Ascending aorta (tissue), 2 donors: Measurements from ENCODE around the gene ANKRD33B. TPM values are rescaled to one million over a fixed set of nuclear protein-coding genes. Genes with fewer than 3 reads are reported as not detected.

Experiments used
- DNase-seq, 2 donors: peaks; one replicate each; pipeline ENCODE4 v3.0.0-alpha.2; 2019; ENCODE audit warnings: low spot score in 2 of 2
- H3K27ac ChIP-seq, 2 donors: fragments of 200-600 bp; sonication (generic); one replicate each; pipeline ENCODE4 v1.5.1; 2016 to 2017; ENCODE audit warnings: mild to moderate bottlenecking in 1 of 2
- H3K27me3 ChIP-seq: fragments of 200-600 bp; sonication (generic); one replicate; pipeline ENCODE4 v1.5.1; 2017
- H3K36me3 ChIP-seq, 2 donors: fragments of 200-600 bp; sonication (generic); one replicate each; pipeline ENCODE4 v1.5.1; 2016
- H3K4me1 ChIP-seq, 2 donors: fragments of 200-600 bp; sonication (generic); one replicate each; pipeline ENCODE4 v1.5.1; 2016 to 2017; ENCODE audit warnings: mild to moderate bottlenecking in 1 of 2
- H3K4me3 ChIP-seq, 2 donors: fragments of 200-600 bp; sonication (generic); one replicate each; pipeline ENCODE4 v1.5.1; 2016 to 2017; ENCODE audit warnings: mild to moderate bottlenecking in 1 of 2
- H3K9me3 ChIP-seq, 2 donors: fragments of 200-600 bp; sonication (generic); one replicate each; pipeline ENCODE4 v1.5.1; 2016
- CTCF ChIP-seq, 3 experiments: fragments of 200-600 bp in 2 of 3; fragments of 450-650 bp in 1 of 3; sonication (generic) in 2 of 3; IDR thresholded peaks; one replicate each; pipeline ENCODE4 v1.5.1; 2016 to 2019; ENCODE audit warnings: antibody characterized with exemption in 3 of 3, mild to moderate bottlenecking in 1 of 3, moderate library complexity in 1 of 3
- intact Hi-C: fragments of 100-400 bp; cut with DNase I; formaldehyde crosslinking; loops from one replicate; pipeline ENCODE4 v1.15.1; 2023
- total RNA-seq: library from RNA; depleted of rRNA; stranded (reverse); fragments of >200 nt; gene quantifications from one replicate; pipeline ENCODE4 v1.1.0, GENCODE V29; 2016

The ANKRD33B gene
- total RNA-seq, 1 donor from 2014 or later = 7.2 TPM

- intact Hi-C loops = no loop called here
- no peaks in the 10 kb centered on the region for H3K36me3 ChIP-seq
- H3K9me3 ChIP-seq = no peaks in the 10 kb centered on the region
- DNase-seq = no peak
- peaks cover 5 to 12% of the 10 kb centered on the region in 2 donors for H3K4me1 ChIP-seq
- H3K4me3 ChIP-seq = no peak overlapping the region
- TF ChIP-seq CTCF (IDR thresholded peaks at IDR 0.05) = no peak
- no peak overlapping the region for H3K27ac ChIP-seq
- no peaks in the 10 kb centered on the region for H3K27me3 ChIP-seq
Measured at GRCh38 chr5:10576121-10576789, 12.4 kb downstream of the ANKRD33B start.

- peaks cover 5 to 16% of the 10 kb centered on the region in 2 donors for H3K4me1 ChIP-seq
- H3K27me3 ChIP-seq = no peaks in the 10 kb centered on the region
- DNase-seq = no peak
- H3K27ac ChIP-seq = peak overlapping the region; percentile 58 to 79
- TF ChIP-seq CTCF (IDR thresholded peaks at IDR 0.05) = no peak
- no peaks in the 10 kb centered on the region for H3K36me3 ChIP-seq
- no peak overlapping the region for H3K4me3 ChIP-seq
- intact Hi-C loops = no loop called here
- no peaks in the 10 kb centered on the region for H3K9me3 ChIP-seq
Measured at GRCh38 chr5:10576790-10577189, 12.9 kb downstream of the ANKRD33B start.

GRCh38 chr5:10577371-10578292 lies 13.8 kb downstream of the ANKRD33B start:
- intact Hi-C loops = no loop called here
- no peak for DNase-seq
- Histone ChIP-seq H3K36me3 (no peaks in the 10 kb centered on the region), H3K4me3 (no peak overlapping the region), H3K4me1 (peaks cover 5 to 20% of the 10 kb centered on the region in 2 donors), H3K27ac (peak overlapping the region; percentile 58 to 79), H3K27me3 (no peaks in the 10 kb centered on the region), H3K9me3 (no peaks in the 10 kb centered on the region)
- TF ChIP-seq CTCF (IDR thresholded peaks at IDR 0.05) = no peak

GRCh38 chr5:10578293-10578665 lies 14.4 kb downstream of the ANKRD33B start:
- TF ChIP-seq CTCF (IDR thresholded peaks at IDR 0.05) = no peak
- peak overlapping the region; percentile 58 to 79 for H3K27ac ChIP-seq
- no peaks in the 10 kb centered on the region for H3K27me3 ChIP-seq
- DNase-seq = no peak
- no peak overlapping the region for H3K4me3 ChIP-seq
- H3K4me1 ChIP-seq = peaks cover 5 to 22% of the 10 kb centered on the region in 2 donors
- H3K36me3 ChIP-seq = no peaks in the 10 kb centered on the region
- no peaks in the 10 kb centered on the region for H3K9me3 ChIP-seq
- intact Hi-C loops = no loop called here

GRCh38 chr5:10578869-10579268 lies 15.0 kb downstream of the ANKRD33B start:
- no peaks in the 10 kb centered on the region for H3K9me3 ChIP-seq
- H3K4me3 ChIP-seq = no peak overlapping the region
- DNase-seq = no peak
- H3K27me3 ChIP-seq = no peaks in the 10 kb centered on the region
- no peaks in the 10 kb centered on the region for H3K36me3 ChIP-seq
- no peak overlapping the region for H3K27ac ChIP-seq
- intact Hi-C loops = no loop called here
- TF ChIP-seq CTCF (IDR thresholded peaks at IDR 0.05) = no peak
- H3K4me1 ChIP-seq = peaks cover 5 to 28% of the 10 kb centered on the region in 2 donors
